ENCODE data around the gene HHIPL1.
"Not testable (repeated sequence)": the region's sequence is repeated elsewhere in the genome, so short reads cannot be mapped to it uniquely, and the experiment has no call there.

Gene HHIPL1

DNA sequence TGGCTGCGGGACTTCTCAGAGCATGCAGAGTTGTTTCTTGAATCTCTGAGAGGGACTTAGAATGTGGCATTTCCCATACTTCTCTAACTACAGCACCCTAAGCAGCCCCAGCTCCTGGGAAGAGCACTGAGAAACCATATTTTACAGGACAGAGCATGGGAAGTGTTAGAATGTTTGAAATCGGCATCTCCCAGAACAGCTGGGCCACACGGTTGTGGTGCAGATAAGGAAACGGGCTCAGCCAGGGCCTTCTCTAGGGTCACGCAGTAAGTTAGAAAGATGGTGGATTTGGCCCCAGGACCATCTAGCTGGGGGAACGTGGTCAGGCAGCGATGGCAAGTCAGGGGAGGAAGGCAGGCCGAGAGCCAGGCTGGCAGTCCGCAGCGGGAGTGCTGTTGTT lies 10.5 kb upstream of the HHIPL1 start:
- no peaks in the 10 kb centered on the region for H3K9me3 ChIP-seq (ENCODE audit: control insufficient read depth, insufficient read depth, low read length)
- no peaks in the 10 kb centered on the region for H3K4me1 ChIP-seq (ENCODE audit: control insufficient read depth, low read length)
- no peaks in the 10 kb centered on the region for H3F3A ChIP-seq (ENCODE audit: control insufficient read depth, insufficient read depth)
- H4K20me1 ChIP-seq (ENCODE audit: control insufficient read depth, insufficient read depth, low read depth, low read length): no peaks in the 10 kb centered on the region
- no peak overlapping the region for H3K4me3 ChIP-seq (ENCODE audit: low read length)
- H3K27me3 ChIP-seq (ENCODE audit: control insufficient read depth, low read length): no peaks in the 10 kb centered on the region
- H3K9me2 ChIP-seq (replicated peaks; ENCODE audit: control insufficient read depth, low read length): no peaks in the 10 kb centered on the region
- no peak overlapping the region for H3K4me2 ChIP-seq (ENCODE audit: low read length)
- H3K79me2 ChIP-seq (ENCODE audit: control insufficient read depth, low read length): no peaks in the 10 kb centered on the region
- TF ChIP-seq EZH2phosphoT487 (IDR thresholded peaks at IDR 0.05; ENCODE audit: borderline replicate concordance, low read length): no peak
- TF ChIP-seq, protein P1, sequence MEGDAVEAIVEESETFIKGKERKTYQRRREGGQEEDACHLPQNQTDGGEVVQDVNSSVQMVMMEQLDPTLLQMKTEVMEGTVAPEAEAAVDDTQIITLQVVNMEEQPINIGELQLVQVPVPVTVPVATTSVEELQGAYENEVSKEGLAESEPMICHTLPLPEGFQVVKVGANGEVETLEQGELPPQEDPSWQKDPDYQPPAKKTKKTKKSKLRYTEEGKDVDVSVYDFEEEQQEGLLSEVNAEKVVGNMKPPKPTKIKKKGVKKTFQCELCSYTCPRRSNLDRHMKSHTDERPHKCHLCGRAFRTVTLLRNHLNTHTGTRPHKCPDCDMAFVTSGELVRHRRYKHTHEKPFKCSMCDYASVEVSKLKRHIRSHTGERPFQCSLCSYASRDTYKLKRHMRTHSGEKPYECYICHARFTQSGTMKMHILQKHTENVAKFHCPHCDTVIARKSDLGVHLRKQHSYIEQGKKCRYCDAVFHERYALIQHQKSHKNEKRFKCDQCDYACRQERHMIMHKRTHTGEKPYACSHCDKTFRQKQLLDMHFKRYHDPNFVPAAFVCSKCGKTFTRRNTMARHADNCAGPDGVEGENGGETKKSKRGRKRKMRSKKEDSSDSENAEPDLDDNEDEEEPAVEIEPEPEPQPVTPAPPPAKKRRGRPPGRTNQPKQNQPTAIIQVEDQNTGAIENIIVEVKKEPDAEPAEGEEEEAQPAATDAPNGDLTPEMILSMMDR (IDR thresholded peaks at IDR 0.05; ENCODE audit: low read depth, low read length, poor library complexity, severe bottlenecking): no peak
- H3K27ac ChIP-seq (ENCODE audit: low read depth, low read length): no peak overlapping the region
- H3K36me3 ChIP-seq (ENCODE audit: control insufficient read depth, low read length): no peaks in the 10 kb centered on the region

DNA sequence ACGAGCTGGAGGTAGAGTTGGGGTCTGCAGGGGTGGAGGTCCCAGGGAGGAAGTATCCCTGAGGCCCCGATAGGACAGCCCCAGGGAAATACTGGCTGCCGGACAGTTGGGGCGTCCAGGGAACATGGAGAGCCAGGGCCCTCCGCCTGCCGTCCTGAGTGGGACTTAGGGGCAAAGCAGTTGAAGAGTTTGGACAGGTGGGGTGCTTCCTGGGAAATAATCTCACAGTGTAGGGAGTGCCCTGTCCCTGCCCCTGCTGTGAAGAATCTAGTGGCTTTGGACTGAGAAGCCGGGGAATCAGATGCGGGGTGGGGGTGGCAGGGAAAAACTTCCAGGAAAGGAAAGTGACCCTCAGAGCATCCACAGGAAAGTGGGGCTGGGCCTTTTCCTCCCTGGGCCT lies 9.8 kb upstream of the HHIPL1 start:
- Histone ChIP-seq H3K9me3 (ENCODE audit: control insufficient read depth, insufficient read depth, low read length) (no peaks in the 10 kb centered on the region), H3K27ac (ENCODE audit: low read depth, low read length) (no peak overlapping the region), H3K4me3 (ENCODE audit: low read length) (no peak overlapping the region), H3K4me1 (ENCODE audit: control insufficient read depth, low read length) (no peaks in the 10 kb centered on the region), H3K36me3 (ENCODE audit: control insufficient read depth, low read length) (no peaks in the 10 kb centered on the region), H3K79me2 (ENCODE audit: control insufficient read depth, low read length) (no peaks in the 10 kb centered on the region), H3K27me3 (ENCODE audit: control insufficient read depth, low read length) (no peaks in the 10 kb centered on the region), H4K20me1 (ENCODE audit: control insufficient read depth, insufficient read depth, low read depth, low read length) (no peaks in the 10 kb centered on the region), H3K9me2 (replicated peaks; ENCODE audit: control insufficient read depth, low read length) (no peaks in the 10 kb centered on the region), H3K4me2 (ENCODE audit: low read length) (no peak overlapping the region), H3F3A (ENCODE audit: control insufficient read depth, insufficient read depth) (no peaks in the 10 kb centered on the region)
- TF ChIP-seq, protein P1 (IDR thresholded peaks at IDR 0.05; ENCODE audit: low read depth, low read length, poor library complexity, severe bottlenecking): no peak
- no peak for TF ChIP-seq EZH2phosphoT487 (IDR thresholded peaks at IDR 0.05; ENCODE audit: borderline replicate concordance, low read length)

DNA sequence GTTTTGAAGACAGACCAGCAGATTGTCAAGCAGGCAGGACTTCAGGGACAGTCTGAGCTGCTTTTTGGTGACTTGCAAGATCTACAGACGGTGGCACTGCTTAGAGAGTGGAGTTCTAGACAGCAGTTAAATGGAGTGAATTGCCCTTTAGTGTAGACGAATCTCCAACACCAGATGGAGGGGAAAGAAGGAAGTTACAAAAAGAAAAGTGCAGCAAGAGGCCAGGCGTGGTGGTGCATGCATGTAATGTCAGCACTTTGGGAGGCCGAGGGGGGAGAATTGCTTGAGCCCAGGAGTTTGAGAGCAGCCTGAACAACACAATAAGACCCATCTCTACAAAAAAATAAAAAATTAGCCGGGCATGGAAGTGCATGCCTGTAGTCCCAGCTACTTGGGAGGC lies 8.4 kb upstream of the HHIPL1 start:
- TF ChIP-seq, protein P1 (IDR thresholded peaks at IDR 0.05; ENCODE audit: low read depth, low read length, poor library complexity, severe bottlenecking): no peak
- no peak for TF ChIP-seq EZH2phosphoT487 (IDR thresholded peaks at IDR 0.05; ENCODE audit: borderline replicate concordance, low read length)
- Histone ChIP-seq H3K36me3 (ENCODE audit: control insufficient read depth, low read length) (no peaks in the 10 kb centered on the region), H3K4me2 (ENCODE audit: low read length) (no peak overlapping the region), H3F3A (ENCODE audit: control insufficient read depth, insufficient read depth) (no peaks in the 10 kb centered on the region), H3K27ac (ENCODE audit: low read depth, low read length) (no peak overlapping the region), H3K4me3 (ENCODE audit: low read length) (no peak overlapping the region), H3K9me3 (ENCODE audit: control insufficient read depth, insufficient read depth, low read length) (no peaks in the 10 kb centered on the region), H4K20me1 (ENCODE audit: control insufficient read depth, insufficient read depth, low read depth, low read length) (no peaks in the 10 kb centered on the region), H3K4me1 (ENCODE audit: control insufficient read depth, low read length) (no peaks in the 10 kb centered on the region), H3K9me2 (replicated peaks; ENCODE audit: control insufficient read depth, low read length) (no peaks in the 10 kb centered on the region), H3K27me3 (ENCODE audit: control insufficient read depth, low read length) (no peaks in the 10 kb centered on the region), H3K79me2 (ENCODE audit: control insufficient read depth, low read length) (no peaks in the 10 kb centered on the region)

DNA sequence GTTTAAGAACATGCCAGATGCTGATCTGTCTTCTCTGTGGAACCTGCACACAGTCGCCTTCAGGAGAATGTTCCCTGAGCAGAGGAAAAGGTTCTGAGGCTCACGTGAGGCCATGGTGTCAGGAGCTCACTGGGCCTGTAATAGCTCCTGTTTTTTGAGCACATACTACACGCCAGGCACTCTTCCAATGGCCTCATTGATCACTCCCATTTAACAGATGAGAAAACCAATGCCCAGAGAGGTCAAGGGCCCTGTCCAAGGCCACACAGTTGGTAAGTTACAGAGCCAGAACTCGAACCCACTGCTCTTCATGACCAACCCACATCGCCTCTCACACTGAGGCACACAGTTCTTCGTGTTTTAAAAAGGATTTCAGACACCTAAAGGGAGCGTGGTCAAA lies 7.3 kb upstream of the HHIPL1 start:
- no peaks in the 10 kb centered on the region for H3K9me2 ChIP-seq (replicated peaks; ENCODE audit: control insufficient read depth, low read length)
- H3K4me3 ChIP-seq (ENCODE audit: low read length): no peak overlapping the region
- no peaks in the 10 kb centered on the region for H3K9me3 ChIP-seq (ENCODE audit: control insufficient read depth, insufficient read depth, low read length)
- H4K20me1 ChIP-seq (ENCODE audit: control insufficient read depth, insufficient read depth, low read depth, low read length): no peaks in the 10 kb centered on the region
- H3K36me3 ChIP-seq (ENCODE audit: control insufficient read depth, low read length): no peaks in the 10 kb centered on the region
- TF ChIP-seq, protein P1 (IDR thresholded peaks at IDR 0.05; ENCODE audit: low read depth, low read length, poor library complexity, severe bottlenecking): no peak
- no peak for TF ChIP-seq EZH2phosphoT487 (IDR thresholded peaks at IDR 0.05; ENCODE audit: borderline replicate concordance, low read length)
- H3K27ac ChIP-seq (ENCODE audit: low read depth, low read length): no peak overlapping the region
- H3K79me2 ChIP-seq (ENCODE audit: control insufficient read depth, low read length): no peaks in the 10 kb centered on the region
- no peaks in the 10 kb centered on the region for H3F3A ChIP-seq (ENCODE audit: control insufficient read depth, insufficient read depth)
- H3K27me3 ChIP-seq (ENCODE audit: control insufficient read depth, low read length): no peaks in the 10 kb centered on the region
- H3K4me2 ChIP-seq (ENCODE audit: low read length): no peak overlapping the region
- H3K4me1 ChIP-seq (ENCODE audit: control insufficient read depth, low read length): no peaks in the 10 kb centered on the region

DNA sequence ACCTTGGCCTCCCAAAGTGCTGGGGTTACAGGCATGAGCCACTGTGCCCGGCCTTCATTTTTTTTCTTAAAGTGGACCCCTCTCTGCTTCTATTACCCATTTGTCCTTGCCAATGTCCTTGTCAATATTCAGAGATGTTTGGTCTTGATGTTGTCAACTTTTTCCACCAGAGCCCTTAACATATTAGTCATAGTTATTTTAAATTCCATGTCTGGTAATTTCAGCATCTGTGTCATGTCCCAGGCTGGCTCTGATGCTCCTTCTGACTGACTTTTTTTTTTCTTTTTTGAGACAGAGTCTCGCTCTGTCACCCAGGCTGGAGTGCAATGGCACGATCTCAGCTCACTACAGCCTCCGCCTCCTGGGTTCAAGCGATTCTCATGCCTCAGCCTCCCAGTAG lies 2.2 kb upstream of the HHIPL1 start:
- not testable (repeated sequence) for H3K27ac ChIP-seq (ENCODE audit: low read depth, low read length); H4K20me1 ChIP-seq (ENCODE audit: control insufficient read depth, insufficient read depth, low read depth, low read length); H3K79me2 ChIP-seq (ENCODE audit: control insufficient read depth, low read length)

More for the DNA sequence above, 2.2 kb upstream of the HHIPL1 start:
- not testable (repeated sequence) for H3F3A ChIP-seq (ENCODE audit: control insufficient read depth, insufficient read depth); H3K9me2 ChIP-seq (replicated peaks; ENCODE audit: control insufficient read depth, low read length); H3K27me3 ChIP-seq (ENCODE audit: control insufficient read depth, low read length); H3K36me3 ChIP-seq (ENCODE audit: control insufficient read depth, low read length); H3K4me1 ChIP-seq (ENCODE audit: control insufficient read depth, low read length); H3K4me3 ChIP-seq (ENCODE audit: low read length); H3K9me3 ChIP-seq (ENCODE audit: control insufficient read depth, insufficient read depth, low read length); H3K4me2 ChIP-seq (ENCODE audit: low read length)

Measured in DOHH2 (cell line).